GM12801 (cell line): ENCODE data around the gene PPP6R2.

Source experiments
- TF ChIP-seq, protein P1 (sequence below): IDR thresholded peaks from one replicate; pipeline ENCODE4 v1.5.1; 2011; ENCODE audit warnings: control low read depth; ENCODE audit not compliant: insufficient read length; ENCODE audit errors: extremely low read depth

PPP6R2 gene

DNA sequence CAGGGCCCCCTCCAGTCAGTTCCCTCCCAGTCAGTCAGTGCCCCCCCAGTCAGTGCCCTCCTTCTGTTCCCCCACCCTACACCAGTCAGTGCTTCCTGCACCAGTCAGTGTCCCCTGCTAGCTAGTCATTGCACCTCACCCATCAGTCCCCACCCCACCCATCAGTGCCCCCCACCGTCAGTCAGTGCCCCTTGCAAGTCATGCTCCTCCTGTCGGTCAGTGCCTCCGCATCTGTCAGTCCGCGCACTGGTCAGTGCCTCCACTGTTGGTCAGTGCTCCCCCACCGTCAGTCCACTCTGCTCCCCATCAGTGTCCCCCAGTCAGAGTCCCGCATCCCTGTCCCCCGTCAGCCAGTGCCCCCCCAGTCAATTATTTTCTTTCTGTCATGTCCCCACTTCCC is 3.3 kb downstream of the PPP6R2 start:
- TF ChIP-seq, protein P1, sequence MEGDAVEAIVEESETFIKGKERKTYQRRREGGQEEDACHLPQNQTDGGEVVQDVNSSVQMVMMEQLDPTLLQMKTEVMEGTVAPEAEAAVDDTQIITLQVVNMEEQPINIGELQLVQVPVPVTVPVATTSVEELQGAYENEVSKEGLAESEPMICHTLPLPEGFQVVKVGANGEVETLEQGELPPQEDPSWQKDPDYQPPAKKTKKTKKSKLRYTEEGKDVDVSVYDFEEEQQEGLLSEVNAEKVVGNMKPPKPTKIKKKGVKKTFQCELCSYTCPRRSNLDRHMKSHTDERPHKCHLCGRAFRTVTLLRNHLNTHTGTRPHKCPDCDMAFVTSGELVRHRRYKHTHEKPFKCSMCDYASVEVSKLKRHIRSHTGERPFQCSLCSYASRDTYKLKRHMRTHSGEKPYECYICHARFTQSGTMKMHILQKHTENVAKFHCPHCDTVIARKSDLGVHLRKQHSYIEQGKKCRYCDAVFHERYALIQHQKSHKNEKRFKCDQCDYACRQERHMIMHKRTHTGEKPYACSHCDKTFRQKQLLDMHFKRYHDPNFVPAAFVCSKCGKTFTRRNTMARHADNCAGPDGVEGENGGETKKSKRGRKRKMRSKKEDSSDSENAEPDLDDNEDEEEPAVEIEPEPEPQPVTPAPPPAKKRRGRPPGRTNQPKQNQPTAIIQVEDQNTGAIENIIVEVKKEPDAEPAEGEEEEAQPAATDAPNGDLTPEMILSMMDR: no peak

DNA sequence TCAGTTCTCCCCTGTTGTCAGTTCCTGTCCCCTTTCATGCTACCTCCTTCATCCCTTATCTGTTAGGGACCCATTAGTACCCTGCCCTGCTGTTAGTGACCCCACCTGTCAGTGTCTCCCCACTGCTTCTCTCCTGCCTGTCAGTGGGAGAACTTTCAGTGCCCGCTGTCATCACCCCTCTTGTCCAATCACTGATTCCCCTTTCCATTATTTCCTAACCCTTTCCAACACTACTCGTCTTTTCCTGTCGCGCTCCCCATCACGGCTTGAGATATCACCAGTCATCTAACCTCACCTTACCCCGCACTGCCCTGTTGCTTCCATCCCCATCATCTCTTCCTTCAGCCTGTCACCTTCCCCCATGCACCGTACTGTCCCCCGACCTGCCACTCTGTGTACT is 4.0 kb downstream of the PPP6R2 start:
- TF ChIP-seq, protein P1: no peak

DNA sequence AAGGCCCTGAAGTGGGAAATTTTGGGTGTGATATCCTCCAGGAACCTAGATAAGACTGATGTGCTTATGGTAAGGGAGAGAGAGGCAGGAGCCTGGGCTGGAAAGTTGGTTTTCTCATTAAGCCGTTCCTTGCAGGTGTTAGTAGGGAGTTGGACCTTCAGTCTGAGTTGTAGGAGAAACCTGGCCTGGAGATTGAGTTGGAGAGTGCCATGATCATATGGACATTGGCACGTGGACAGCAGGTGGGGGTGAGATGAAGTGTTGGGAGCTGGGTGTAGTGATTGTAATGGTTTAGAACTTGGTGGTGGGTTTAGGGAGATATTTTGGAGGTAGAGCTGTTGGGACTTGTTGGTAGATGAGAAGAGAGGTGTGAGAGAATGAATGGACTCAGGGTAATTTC is 4.9 kb downstream of the PPP6R2 start:
- TF ChIP-seq, protein P1: no peak

DNA sequence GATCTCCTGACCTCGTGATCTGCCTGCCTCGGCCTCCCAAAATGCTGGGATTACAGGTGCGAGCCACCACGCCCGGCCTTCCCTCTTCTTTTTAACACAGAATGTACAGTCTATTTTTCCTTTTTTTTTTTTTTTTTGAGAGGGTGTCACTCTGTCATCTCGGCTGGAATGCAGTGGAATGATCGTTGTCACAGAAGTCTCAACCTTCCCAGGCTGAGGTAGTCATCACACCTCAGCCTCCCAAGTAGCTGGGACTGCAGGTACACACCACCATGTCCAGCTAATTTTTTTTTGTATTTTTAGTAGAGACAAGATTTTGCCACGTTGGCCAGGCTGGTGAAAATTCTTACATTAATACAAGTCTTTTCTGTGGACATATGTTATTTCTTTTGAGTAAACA is 13.1 kb downstream of the PPP6R2 start:
- TF ChIP-seq, protein P1: no peak

DNA sequence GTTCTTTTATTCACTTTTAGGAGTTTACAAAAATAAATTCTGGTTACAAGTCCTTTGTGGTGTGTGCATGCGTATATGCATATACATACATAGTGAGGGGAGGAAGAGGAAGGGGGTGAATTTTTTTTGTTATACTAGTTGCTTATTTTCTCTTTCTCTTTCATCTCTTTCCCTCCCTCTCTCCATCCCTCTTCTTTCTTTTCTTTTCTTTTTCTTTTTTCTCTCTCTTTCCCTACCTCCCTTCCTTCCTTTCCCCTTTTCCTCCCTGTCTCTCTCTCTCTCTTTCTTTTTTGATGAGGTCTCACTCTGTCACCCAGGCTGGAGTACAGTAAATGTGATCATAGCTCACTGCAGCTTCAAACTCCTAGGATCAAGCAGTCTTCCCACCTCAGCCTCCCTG is 14.1 kb downstream of the PPP6R2 start:
- TF ChIP-seq, protein P1: no peak

DNA sequence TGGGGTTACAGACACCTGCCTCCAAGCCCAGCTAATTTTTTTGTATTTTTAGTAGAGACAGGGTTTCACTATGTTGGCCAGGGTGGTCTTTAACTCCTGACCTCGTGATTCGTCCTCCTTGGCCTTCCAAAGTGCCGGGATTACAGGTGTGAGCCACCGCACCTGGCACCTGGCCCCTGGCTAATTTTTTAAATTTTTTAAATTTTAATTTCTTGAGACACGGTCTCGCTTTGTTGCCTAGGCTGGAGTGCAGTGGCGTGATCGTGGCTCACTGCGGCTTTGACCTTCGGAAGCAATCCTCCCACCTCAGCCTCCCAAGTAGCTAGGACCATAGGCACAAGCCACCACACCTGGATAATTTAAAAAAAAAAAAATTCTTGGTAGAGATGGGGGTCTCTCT is 14.6 kb downstream of the PPP6R2 start:
- TF ChIP-seq, protein P1: no peak

DNA sequence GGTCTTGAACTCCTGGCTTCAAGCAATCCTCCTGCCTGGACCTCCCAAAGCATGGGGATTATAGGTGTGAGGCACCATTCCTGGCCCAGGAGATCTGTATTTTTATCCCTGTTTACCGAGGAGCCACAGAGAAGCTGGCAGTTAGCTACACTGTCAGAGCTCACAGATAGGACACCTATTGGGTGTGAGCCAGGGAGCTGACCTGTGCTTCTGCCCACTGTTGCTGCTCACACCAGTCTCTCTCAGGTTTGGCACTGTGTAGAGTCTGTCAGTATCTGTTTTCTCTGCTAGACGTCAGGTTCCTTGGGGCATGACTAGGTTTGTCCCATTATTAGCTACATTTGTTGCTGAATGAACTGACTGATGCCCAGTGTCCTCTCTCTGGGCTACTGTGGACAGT is 17.5 kb downstream of the PPP6R2 start:
- TF ChIP-seq, protein P1: no peak

DNA sequence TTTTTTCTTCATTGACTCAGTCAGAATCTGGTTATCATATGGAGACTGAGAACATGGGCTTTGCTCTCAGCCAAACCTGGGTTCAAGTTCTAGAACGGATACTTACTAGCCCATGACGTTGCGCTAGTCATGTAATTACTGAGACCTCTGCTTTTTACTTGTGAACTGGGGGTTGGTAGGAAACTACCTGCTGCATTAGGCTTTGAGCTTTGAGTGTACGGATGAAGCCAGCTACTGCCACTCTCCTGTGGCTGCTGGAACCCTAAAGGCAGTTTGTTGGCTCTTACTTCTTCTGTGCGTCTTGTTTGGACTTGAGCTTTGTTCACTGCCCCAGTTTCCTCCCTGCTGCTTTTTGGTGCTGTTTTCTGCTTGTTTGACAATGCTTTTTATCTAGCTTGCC is 18.1 kb downstream of the PPP6R2 start:
- TF ChIP-seq, protein P1: no peak
